PC-9 (cell line): ENCODE data around the gene MYOF. TPM values are rescaled to one million over a fixed set of nuclear protein-coding genes. Genes with fewer than 3 reads are reported as not detected.

Experiments used
- BruUV-seq: library from RNA; stranded (reverse); fragments of 400-500 nt; replicated peaks from 2 replicates; lab custom pipeline; 2021; lab: Mats Ljungman, UMichigan
- CTCF ChIA-PET: fragments of 300-600 bp; sonication (Branson Sonifier 250); formaldehyde crosslinking; loops from one replicate; lab custom pipeline; 2022; ENCODE audit warnings: antibody characterized with exemption; lab: Charles Lee
- POLR2A ChIA-PET: fragments of 300-600 bp; sonication (Branson Sonifier 250); formaldehyde crosslinking; loops from one replicate; lab custom pipeline; 2022; ENCODE audit warnings: antibody characterized with exemption; ENCODE audit not compliant: unreplicated experiment; lab: Charles Lee
- DNase-seq, 2 experiments: peaks; one replicate each; pipeline versions ENCODE4 v3.0.0 to v3.0.0-alpha.2; 2015 to 2022; ENCODE audit warnings: mixed read lengths in 1 of 2
- H2AFZ ChIP-seq: fragments of 200-600 bp; sonication (generic); 2 replicates; pipeline ENCODE4 v1.8.1; 2017; ENCODE audit warnings: antibody characterized with exemption
- H3F3A ChIP-seq: fragments of 200-600 bp; sonication (generic); 2 replicates; pipeline ENCODE4 v1.8.1; 2017; ENCODE audit warnings: antibody characterized with exemption, mild to moderate bottlenecking, low read depth; ENCODE audit not compliant: insufficient read depth
- H3K27ac ChIP-seq: fragments of 200-600 bp; sonication (generic); 2 replicates; pipeline ENCODE4 v1.6.1; 2016; ENCODE audit warnings: mixed run types
- H3K27me3 ChIP-seq: fragments of 200-600 bp; sonication (generic); 2 replicates; pipeline ENCODE4 v1.6.1; 2016; ENCODE audit warnings: low read depth, mixed run types; ENCODE audit not compliant: insufficient read depth
- H3K36me3 ChIP-seq: fragments of 200-600 bp; sonication (generic); 2 replicates; pipeline ENCODE4 v1.6.1; 2016; ENCODE audit warnings: low read depth, mixed run types
- H3K4me1 ChIP-seq: fragments of 200-600 bp; sonication (generic); replicated peaks from 2 replicates; pipeline ENCODE4 v1.6.1; 2016; ENCODE audit warnings: mixed run types; ENCODE audit not compliant: insufficient read depth
- H3K4me2 ChIP-seq: fragments of 200-600 bp; sonication (generic); 2 replicates; pipeline ENCODE4 v1.6.1; 2017; ENCODE audit warnings: mixed run types
- H3K4me3 ChIP-seq: fragments of 200-600 bp; sonication (generic); 2 replicates; pipeline ENCODE4 v1.6.1; 2016; ENCODE audit warnings: mixed run types
- H3K79me2 ChIP-seq: fragments of 200-600 bp; sonication (generic); 2 replicates; pipeline ENCODE4 v1.6.1; 2017; ENCODE audit warnings: low read depth, mixed run types
- H3K9me2 ChIP-seq: fragments of 200-600 bp; sonication (generic); 2 replicates; pipeline ENCODE4 v1.8.1; 2017; ENCODE audit warnings: mild to moderate bottlenecking; ENCODE audit not compliant: insufficient read depth
- H3K9me3 ChIP-seq: fragments of 200-600 bp; sonication (generic); 2 replicates; pipeline ENCODE4 v1.8.1; 2016; ENCODE audit warnings: low read depth; ENCODE audit not compliant: insufficient read depth
- H4K20me1 ChIP-seq: fragments of 200-600 bp; sonication (generic); 2 replicates; pipeline ENCODE4 v1.8.1; 2017; ENCODE audit not compliant: insufficient read depth
- EZH2 ChIP-seq: fragments of 200-600 bp; sonication (generic); IDR thresholded peaks from 2 replicates; pipeline ENCODE4 v1.8.0; 2017; ENCODE audit warnings: antibody characterized with exemption, low read depth
- intact Hi-C: fragments of 100-400 bp; cut with micrococcal nuclease; formaldehyde crosslinking; loops from one replicate; pipeline ENCODE4 v1.10.0; 2022; ENCODE audit not compliant: unreplicated experiment
- total RNA-seq: library from RNA; stranded (reverse); gene quantifications from 2 replicates; pipeline ENCODE4 v1.2.3, GENCODE V29; 2021
- TF ChIP-seq, protein P1 (sequence below): fragments of 200-600 bp; sonication (generic); conservative IDR thresholded peaks from 2 replicates; pipeline ENCODE4 v1.6.1; 2017; ENCODE audit warnings: mixed run types, antibody characterized with exemption, mild to moderate bottlenecking, moderate library complexity

Gene MYOF
- total RNA-seq, 1 experiment from 2014 or later = 274 TPM

DNA sequence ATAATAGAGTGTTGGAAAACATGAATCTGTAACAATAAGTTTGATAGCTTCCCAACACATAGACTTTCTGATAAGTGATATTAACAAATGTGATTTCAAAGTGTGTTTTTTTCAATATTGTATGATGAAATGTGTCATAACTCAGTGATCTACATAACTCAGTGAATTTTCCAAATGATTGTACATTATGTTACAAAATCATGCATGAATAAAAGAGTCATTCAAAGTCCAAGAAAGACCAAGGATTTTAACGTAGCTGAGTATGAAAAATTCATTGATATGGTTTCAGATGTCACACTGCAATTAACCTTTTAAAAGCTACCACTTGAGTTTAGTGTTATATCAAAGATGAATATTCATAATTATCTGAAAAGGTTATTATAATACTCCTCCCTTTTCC is 111.2 kb downstream of the MYOF start:
- BruUV-seq = no TSS peak
- Histone ChIP-seq H2AFZ (no peak overlapping the region), H3K27me3 (no peaks in the 10 kb centered on the region), H3K9me2 (no peaks in the 10 kb centered on the region), H3K4me2 (no peak overlapping the region), H3K4me1 (no peaks in the 10 kb centered on the region), H3K4me3 (no peak overlapping the region), H3K36me3 (peaks cover 4% of the 10 kb centered on the region; the same call in 1 of the 2 replicates), H3K9me3 (no peaks in the 10 kb centered on the region), H3K79me2 (no peaks in the 10 kb centered on the region), H3K27ac (no peak overlapping the region), H3F3A (peaks cover 3% of the 10 kb centered on the region; the same call in 1 of the 2 replicates), H4K20me1 (no peaks in the 10 kb centered on the region)
- CTCF ChIA-PET = no interaction called here
- POLR2A ChIA-PET = interaction anchor here (0.7 kb wide), 1 partner anchor 25 kb away, joined by 4 read pairs; no protein-coding TSS in a partner anchor
- intact Hi-C loops = no loop called here
- no peak for DNase-seq
- TF ChIP-seq EZH2 = no peak
- TF ChIP-seq, protein P1, sequence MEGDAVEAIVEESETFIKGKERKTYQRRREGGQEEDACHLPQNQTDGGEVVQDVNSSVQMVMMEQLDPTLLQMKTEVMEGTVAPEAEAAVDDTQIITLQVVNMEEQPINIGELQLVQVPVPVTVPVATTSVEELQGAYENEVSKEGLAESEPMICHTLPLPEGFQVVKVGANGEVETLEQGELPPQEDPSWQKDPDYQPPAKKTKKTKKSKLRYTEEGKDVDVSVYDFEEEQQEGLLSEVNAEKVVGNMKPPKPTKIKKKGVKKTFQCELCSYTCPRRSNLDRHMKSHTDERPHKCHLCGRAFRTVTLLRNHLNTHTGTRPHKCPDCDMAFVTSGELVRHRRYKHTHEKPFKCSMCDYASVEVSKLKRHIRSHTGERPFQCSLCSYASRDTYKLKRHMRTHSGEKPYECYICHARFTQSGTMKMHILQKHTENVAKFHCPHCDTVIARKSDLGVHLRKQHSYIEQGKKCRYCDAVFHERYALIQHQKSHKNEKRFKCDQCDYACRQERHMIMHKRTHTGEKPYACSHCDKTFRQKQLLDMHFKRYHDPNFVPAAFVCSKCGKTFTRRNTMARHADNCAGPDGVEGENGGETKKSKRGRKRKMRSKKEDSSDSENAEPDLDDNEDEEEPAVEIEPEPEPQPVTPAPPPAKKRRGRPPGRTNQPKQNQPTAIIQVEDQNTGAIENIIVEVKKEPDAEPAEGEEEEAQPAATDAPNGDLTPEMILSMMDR = no peak

DNA sequence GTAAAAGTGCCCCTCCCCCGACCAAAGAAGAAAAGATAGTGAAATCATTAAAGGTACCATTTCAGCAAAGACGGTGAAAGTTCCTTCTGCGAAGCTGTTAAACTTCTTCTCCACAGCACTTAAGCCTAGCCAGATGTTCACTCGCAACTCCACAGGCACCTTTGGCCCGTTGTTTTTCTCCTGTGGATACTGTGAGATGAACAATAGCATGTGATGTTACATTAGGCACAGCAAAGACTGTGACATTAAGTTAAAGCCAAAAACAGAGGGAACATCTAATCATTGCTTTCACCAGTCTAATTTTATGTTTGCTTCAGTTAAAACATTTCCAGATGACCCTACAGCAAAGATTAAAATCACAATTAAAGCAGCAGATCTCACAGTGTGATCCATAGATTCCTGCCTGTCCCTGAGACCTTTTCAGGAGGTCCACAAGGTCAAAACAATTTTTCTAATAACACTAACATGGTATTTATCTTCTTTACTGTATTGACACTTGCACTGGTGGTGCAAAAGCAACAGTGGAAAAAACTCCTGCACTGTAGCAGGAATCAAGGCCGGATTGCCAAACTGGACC is 112.5 kb downstream of the MYOF start:
- BruUV-seq = no TSS peak
- CTCF ChIA-PET = no interaction called here
- Histone ChIP-seq H4K20me1 (no peaks in the 10 kb centered on the region), H3K4me2 (no peak overlapping the region), H3K36me3 (no peaks in the 10 kb centered on the region), H3K27me3 (no peaks in the 10 kb centered on the region), H3K9me3 (no peaks in the 10 kb centered on the region), H3K4me1 (no peaks in the 10 kb centered on the region), H3K4me3 (no peak overlapping the region), H3K9me2 (no peaks in the 10 kb centered on the region), H3F3A (no peaks in the 10 kb centered on the region), H2AFZ (no peak overlapping the region), H3K79me2 (no peaks in the 10 kb centered on the region), H3K27ac (no peak overlapping the region)
- intact Hi-C loops = loop anchor here (10.0 kb wide), 1 partner anchor 315 kb away; no protein-coding TSS in a partner anchor
- POLR2A ChIA-PET = no interaction called here
- DNase-seq = no peak
- TF ChIP-seq, protein P1 = no peak
- TF ChIP-seq EZH2 = no peak

DNA sequence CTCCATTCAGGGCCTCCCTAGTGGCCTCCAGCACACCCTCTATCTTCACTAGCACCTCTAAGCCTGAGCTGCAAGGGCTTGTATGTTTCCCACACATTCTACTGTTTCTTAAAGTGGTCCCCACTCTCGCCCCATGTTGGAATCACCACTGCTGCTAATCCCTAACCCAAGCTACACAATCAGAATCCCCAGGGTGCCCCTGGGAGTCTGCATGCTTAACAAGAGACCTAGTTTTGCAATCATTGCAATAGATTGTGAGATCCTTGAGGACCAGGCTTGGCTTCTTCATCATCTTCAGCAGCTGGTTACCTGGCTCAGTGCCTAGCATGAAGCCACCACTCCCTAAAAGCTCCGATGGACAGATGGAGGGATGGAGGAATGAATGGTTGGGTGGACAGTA is 113.9 kb downstream of the MYOF start:
- DNase-seq = no peak
- POLR2A ChIA-PET = interaction anchor here (0.6 kb wide), 1 partner anchor 128 kb away, joined by 3 read pairs; no protein-coding TSS in a partner anchor
- no peaks in the 10 kb centered on the region for H3K79me2 ChIP-seq
- H3F3A ChIP-seq = no peaks in the 10 kb centered on the region
- BruUV-seq = no TSS peak
- H3K9me2 ChIP-seq = no peaks in the 10 kb centered on the region
- CTCF ChIA-PET = interaction anchor here (0.5 kb wide), 1 partner anchor 280 kb away, joined by 3 read pairs; no protein-coding TSS in a partner anchor
- H3K4me1 ChIP-seq = no peaks in the 10 kb centered on the region
- TF ChIP-seq, protein P1 = no peak
- no peak for TF ChIP-seq EZH2
- no peaks in the 10 kb centered on the region for H4K20me1 ChIP-seq
- H3K4me2 ChIP-seq = no peak overlapping the region
- intact Hi-C loops = loop anchor here (10.0 kb wide), 1 partner anchor 317 kb away; no protein-coding TSS in a partner anchor
- H3K27me3 ChIP-seq = no peaks in the 10 kb centered on the region
- H3K9me3 ChIP-seq = no peaks in the 10 kb centered on the region
- no peak overlapping the region for H3K27ac ChIP-seq
- H2AFZ ChIP-seq = no peak overlapping the region
- no peak overlapping the region for H3K4me3 ChIP-seq
- no peaks in the 10 kb centered on the region for H3K36me3 ChIP-seq
